Measurements from ENCODE around the gene UBQLN3. TPM values are rescaled to one million over a fixed set of nuclear protein-coding genes. Genes with fewer than 3 reads are reported as not detected.
A peak's percentile ranks its signal among the peaks of the same experiment; 100 is the strongest.

Gene UBQLN3
- total RNA-seq, 4 donors from 2014 or later, result 0.13 TPM; not detected in 3

DNA sequence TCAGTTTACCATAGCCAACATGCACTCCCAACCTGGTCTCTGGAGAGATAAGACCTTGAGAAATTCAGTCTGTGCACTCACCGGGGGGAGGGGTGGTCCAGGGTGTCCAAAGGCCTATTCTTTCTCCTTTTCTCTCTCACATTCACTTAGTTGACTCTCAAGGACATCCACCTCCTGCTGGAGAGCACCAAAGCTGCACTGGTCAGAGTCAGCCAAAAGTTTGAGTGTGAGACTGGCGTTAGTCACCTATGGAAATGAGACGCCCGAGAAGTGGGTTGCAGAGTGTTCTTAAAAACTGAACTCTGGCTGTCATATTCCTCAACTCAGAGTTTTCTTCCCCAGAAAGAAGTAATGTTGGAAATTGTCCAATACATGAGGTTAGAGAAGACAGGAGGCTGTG lies 11.8 kb upstream of the UBQLN3 start:
- no peaks in the 10 kb centered on the region for H3K9me3 ChIP-seq
- WGBS, result 83% methylated on average over 4 of the region's 4 CpGs

DNA sequence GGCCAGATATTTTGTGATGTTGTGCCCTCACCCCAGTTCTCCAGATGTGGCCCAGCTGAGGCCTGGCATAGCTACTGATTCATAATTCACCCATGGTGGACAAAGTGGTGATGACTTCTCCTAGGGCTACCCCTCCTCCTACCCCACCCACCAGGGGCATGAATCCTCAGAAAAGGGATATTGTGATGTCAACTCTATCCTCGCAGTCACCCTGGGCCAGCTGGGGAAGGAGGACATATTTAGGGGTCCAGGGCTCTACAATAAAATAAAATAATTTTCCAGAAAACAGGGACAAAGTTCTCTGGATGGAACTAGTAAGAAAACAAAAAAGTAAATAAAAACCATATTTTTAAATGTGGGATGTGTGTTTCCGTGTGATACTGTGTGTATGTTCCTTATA lies 6.8 kb upstream of the UBQLN3 start, which contains the start of gene UBQLNL:
Gene UBQLNL, minus strand, starts transcription at position 101 of the 400 bp plus-strand sequence. CDS start 258 bp downstream, outside the sequence.
- TF ChIP-seq, protein P1, sequence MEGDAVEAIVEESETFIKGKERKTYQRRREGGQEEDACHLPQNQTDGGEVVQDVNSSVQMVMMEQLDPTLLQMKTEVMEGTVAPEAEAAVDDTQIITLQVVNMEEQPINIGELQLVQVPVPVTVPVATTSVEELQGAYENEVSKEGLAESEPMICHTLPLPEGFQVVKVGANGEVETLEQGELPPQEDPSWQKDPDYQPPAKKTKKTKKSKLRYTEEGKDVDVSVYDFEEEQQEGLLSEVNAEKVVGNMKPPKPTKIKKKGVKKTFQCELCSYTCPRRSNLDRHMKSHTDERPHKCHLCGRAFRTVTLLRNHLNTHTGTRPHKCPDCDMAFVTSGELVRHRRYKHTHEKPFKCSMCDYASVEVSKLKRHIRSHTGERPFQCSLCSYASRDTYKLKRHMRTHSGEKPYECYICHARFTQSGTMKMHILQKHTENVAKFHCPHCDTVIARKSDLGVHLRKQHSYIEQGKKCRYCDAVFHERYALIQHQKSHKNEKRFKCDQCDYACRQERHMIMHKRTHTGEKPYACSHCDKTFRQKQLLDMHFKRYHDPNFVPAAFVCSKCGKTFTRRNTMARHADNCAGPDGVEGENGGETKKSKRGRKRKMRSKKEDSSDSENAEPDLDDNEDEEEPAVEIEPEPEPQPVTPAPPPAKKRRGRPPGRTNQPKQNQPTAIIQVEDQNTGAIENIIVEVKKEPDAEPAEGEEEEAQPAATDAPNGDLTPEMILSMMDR (IDR thresholded peaks at IDR 0.05), result no peak
- TF ChIP-seq POLR2A (IDR thresholded peaks at IDR 0.05; ENCODE audit: low read depth) (no peak), POLR2AphosphoS5 (IDR thresholded peaks at IDR 0.05) (no peak), EP300 (IDR thresholded peaks at IDR 0.05) (no peak)
- H3K9me3 ChIP-seq, result no peaks in the 10 kb centered on the region
- no peak for DNase-seq (ENCODE audit: extremely low spot score)
- 87% methylated on average over 2 of the region's 2 CpGs for WGBS
- H3K4me3 ChIP-seq, result no peak within 1 kb of the TSS
- intact Hi-C loops (cut with DNase I), result no loop called here
- no peaks in the 10 kb centered on the region for H3K27me3 ChIP-seq
- no peaks in the 10 kb centered on the region for H3K36me3 ChIP-seq
- no peak within 1 kb of the TSS for H3K27ac ChIP-seq (replicated peaks in 1 of 4)
- H3K4me1 ChIP-seq, result no peaks in the 10 kb centered on the region

More for the DNA sequence above, 11.8 kb upstream of the UBQLN3 start:
- Histone ChIP-seq H3K4me3 (no peak overlapping the region), H3K36me3 (no peaks in the 10 kb centered on the region), H3K27ac (replicated peaks in 1 of 4) (no peak overlapping the region), H3K27me3 (no peaks in the 10 kb centered on the region), H3K4me1 (no peaks in the 10 kb centered on the region)
- intact Hi-C loops (cut with DNase I), result no loop called here
- no peak for DNase-seq (ENCODE audit: extremely low spot score)
- TF ChIP-seq, protein P1 (IDR thresholded peaks at IDR 0.05), result no peak
- no peak for TF ChIP-seq POLR2AphosphoS5 (IDR thresholded peaks at IDR 0.05)
- no peak for TF ChIP-seq POLR2A (IDR thresholded peaks at IDR 0.05; ENCODE audit: low read depth)
- no peak for TF ChIP-seq EP300 (IDR thresholded peaks at IDR 0.05)

DNA sequence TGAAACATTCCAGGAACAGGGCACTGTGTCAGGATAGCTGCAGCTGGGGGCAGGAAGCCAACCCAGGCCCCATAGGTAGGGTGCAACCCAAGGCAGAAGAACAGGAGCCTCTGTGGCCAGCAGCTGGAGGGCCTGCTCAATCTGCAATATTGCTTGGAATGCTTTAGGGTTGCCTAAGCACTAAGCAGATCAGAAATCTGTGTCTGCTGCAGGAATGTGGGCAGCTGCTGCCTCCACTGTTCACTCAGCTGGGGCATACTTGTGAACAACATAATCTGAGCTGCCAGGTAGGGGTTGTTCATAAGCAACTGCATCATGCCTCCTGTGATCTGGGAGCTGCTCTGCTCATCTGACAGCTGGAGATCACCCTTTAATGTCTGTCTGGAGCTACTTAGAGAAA lies 5.1 kb upstream of the UBQLN3 start:
- H3K36me3 ChIP-seq, result no peaks in the 10 kb centered on the region
- H3K4me1 ChIP-seq, result no peaks in the 10 kb centered on the region
- no peaks in the 10 kb centered on the region for H3K9me3 ChIP-seq
- peak; percentile 88 for DNase-seq (ENCODE audit: extremely low spot score)
- no peak overlapping the region for H3K27ac ChIP-seq (replicated peaks in 1 of 4)
- intact Hi-C loops (cut with DNase I), result no loop called here
- H3K4me3 ChIP-seq, result no peak overlapping the region
- no peaks in the 10 kb centered on the region for H3K27me3 ChIP-seq
- no peak for TF ChIP-seq EP300 (IDR thresholded peaks at IDR 0.05)
- TF ChIP-seq POLR2A (IDR thresholded peaks at IDR 0.05; ENCODE audit: low read depth), result no peak
- TF ChIP-seq, protein P1 (IDR thresholded peaks at IDR 0.05), result no peak
- no peak for TF ChIP-seq POLR2AphosphoS5 (IDR thresholded peaks at IDR 0.05)

DNA sequence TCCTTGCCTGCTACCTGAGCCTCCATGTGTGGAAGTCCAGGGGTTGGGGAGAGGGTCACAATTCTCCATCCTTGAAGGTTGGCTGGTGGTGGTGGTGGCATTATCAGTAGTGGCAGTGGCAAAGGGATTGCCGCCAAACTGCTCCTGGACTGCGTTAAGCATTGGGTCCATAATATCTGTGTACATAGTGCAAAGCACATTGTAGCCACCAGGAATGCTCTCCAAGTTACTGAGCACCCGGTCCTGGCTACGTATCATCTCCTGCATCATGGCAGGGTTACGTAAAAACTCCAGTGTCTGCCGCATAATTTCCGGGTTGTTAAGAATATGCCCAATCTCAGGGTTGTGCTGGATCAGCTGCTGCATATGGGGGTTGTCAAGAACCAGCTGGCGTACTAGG lies 1.2 kb downstream of the UBQLN3 start:
- no peaks in the 10 kb centered on the region for H3K9me3 ChIP-seq
- DNase-seq (ENCODE audit: extremely low spot score), result no peak
- TF ChIP-seq EP300 (IDR thresholded peaks at IDR 0.05) (no peak), POLR2AphosphoS5 (IDR thresholded peaks at IDR 0.05) (no peak)
- H3K27me3 ChIP-seq, result no peaks in the 10 kb centered on the region
- no peak overlapping the region for H3K27ac ChIP-seq (replicated peaks in 1 of 4)
- intact Hi-C loops (cut with DNase I), result no loop called here
- H3K4me3 ChIP-seq, result no peak overlapping the region
- H3K4me1 ChIP-seq, result no peaks in the 10 kb centered on the region
- whole genome bisulfite sequencing, result 95% methylated on average over 6 of the region's 8 CpGs
- H3K36me3 ChIP-seq, result no peaks in the 10 kb centered on the region

DNA sequence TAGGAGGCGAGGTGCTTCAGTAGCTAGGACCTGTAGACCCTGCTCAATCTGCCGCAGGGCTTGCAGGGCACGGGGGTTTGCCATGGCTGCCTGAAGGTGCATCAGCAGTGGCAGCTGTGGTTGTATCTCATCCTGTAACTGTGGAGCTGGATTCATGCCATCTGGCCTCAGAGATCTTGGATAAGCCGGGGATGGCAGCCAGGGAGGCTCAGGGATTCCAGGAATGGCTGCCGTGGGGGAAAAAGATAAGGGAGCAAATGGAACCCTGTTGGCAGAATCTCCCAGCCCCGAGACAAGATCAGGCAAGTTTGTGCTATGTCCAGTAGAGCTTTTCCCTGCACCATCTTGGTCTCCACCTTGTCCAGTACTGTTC lies 1.8 kb downstream of the UBQLN3 start:
- Histone ChIP-seq H3K27ac (replicated peaks in 1 of 4) (no peak overlapping the region), H3K4me3 (no peak overlapping the region), H3K36me3 (no peaks in the 10 kb centered on the region), H3K9me3 (no peaks in the 10 kb centered on the region), H3K27me3 (no peaks in the 10 kb centered on the region), H3K4me1 (no peaks in the 10 kb centered on the region)
- TF ChIP-seq POLR2A (IDR thresholded peaks at IDR 0.05; ENCODE audit: low read depth) (no peak), EP300 (IDR thresholded peaks at IDR 0.05) (no peak), POLR2AphosphoS5 (IDR thresholded peaks at IDR 0.05) (no peak)
- TF ChIP-seq, protein P1 (IDR thresholded peaks at IDR 0.05), result no peak
- intact Hi-C loops (cut with DNase I), result no loop called here
- no peak for DNase-seq (ENCODE audit: extremely low spot score)
- 51% methylated on average over 4 of the region's 6 CpGs for WGBS
